ENCODE data around the gene PERM1.

DNA sequence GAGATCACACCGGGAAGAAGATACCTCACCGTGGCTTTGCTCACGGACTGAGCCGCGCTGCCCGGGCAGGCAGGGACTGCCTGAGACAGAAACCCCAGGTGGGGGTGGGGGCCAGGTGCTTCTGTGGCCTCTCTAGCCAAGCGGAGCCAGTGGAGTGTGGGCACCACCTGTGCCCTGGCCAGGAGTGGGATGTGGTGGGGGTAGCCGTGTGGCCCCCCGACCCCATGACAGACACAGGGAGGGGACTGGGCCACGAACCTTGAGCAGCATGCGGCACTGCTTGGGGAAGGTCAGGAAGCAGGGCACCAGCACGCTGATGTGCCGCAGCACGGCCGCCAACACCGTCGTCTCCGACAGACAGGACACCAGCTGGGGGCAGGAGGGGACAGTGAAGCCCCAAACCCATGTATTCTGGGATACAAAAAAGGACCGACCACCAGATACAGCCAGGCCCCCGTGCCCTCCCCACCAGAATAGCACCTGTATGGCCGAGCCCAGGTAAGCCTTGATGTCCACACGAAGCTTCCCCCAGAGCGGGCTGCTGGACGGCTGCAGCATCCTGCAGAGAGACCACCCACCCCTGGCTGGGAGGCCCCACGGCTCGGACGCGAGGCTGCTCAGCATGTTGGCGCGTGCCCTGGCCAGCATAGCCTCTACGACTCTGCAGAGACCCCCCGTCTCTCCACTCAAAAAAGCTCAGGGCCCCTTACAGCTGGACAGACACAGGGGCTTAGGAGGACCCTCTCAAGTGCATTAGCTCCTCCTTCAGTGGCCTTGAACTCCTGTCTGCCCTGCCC is 28.2 kb downstream of the PERM1 start:
- TF ChIP-seq, protein P1, sequence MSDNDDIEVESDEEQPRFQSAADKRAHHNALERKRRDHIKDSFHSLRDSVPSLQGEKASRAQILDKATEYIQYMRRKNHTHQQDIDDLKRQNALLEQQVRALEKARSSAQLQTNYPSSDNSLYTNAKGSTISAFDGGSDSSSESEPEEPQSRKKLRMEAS (IDR thresholded peaks at IDR 0.05): no peak
- TF ChIP-seq SP1 (IDR thresholded peaks at IDR 0.05): no peak
- no peak for TF ChIP-seq HNF4G (IDR thresholded peaks at IDR 0.05)
- TF ChIP-seq, protein P2, sequence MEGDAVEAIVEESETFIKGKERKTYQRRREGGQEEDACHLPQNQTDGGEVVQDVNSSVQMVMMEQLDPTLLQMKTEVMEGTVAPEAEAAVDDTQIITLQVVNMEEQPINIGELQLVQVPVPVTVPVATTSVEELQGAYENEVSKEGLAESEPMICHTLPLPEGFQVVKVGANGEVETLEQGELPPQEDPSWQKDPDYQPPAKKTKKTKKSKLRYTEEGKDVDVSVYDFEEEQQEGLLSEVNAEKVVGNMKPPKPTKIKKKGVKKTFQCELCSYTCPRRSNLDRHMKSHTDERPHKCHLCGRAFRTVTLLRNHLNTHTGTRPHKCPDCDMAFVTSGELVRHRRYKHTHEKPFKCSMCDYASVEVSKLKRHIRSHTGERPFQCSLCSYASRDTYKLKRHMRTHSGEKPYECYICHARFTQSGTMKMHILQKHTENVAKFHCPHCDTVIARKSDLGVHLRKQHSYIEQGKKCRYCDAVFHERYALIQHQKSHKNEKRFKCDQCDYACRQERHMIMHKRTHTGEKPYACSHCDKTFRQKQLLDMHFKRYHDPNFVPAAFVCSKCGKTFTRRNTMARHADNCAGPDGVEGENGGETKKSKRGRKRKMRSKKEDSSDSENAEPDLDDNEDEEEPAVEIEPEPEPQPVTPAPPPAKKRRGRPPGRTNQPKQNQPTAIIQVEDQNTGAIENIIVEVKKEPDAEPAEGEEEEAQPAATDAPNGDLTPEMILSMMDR (IDR thresholded peaks at IDR 0.05; ENCODE audit: low read depth, low read length, missing input control): no peak
- TF ChIP-seq TAF1 (conservative IDR thresholded peaks at IDR 0.05): no peak
- TF ChIP-seq, protein P3, sequence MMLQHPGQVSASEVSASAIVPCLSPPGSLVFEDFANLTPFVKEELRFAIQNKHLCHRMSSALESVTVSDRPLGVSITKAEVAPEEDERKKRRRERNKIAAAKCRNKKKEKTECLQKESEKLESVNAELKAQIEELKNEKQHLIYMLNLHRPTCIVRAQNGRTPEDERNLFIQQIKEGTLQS (IDR thresholded peaks at IDR 0.05): no peak
- no peak for TF ChIP-seq RAD21 (IDR thresholded peaks at IDR 0.05)
- no peak for TF ChIP-seq HNF4A (conservative IDR thresholded peaks at IDR 0.05)
- TF ChIP-seq RXRA (IDR thresholded peaks at IDR 0.05): no peak

All from liver (tissue), 3 donors.